ENCODE measurements around the gene KDM5B.
"Not testable (repeated sequence)": the region's sequence is repeated elsewhere in the genome, so short reads cannot be mapped to it uniquely, and the experiment has no call there.

The KDM5B gene

GRCh38 chr1:202807926-202808757 lies at the start of gene KDM5B:
Gene KDM5B, minus strand, starts transcription at chr1:202808421. Its CDS starts 116 bp downstream, at chr1:202808305.
- peak; percentile 75 for DNase-seq

DNA sequence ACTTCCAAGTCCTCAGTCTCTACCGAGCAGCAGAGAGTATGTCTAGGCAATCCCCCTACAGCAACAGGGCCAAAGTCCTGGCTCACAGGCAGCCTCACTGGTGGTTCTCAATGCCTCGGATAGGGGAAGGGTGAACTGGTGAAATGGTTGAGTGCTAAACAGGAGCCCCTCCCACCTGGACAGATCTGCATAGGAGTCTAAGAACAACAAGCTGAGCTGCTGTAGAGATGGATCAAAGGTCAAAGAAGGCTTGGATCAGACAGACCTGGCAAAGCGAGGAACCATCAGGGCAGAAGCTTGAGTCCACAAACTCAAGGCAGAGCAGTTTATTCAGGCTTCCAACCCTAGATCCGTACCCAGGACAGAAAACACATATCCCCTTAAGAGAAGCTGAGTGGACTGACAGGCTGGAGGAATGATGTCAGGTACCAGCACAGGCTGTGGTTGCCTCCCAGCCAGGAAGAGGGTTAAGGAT lies 49.0 kb upstream of the KDM5B start:
- DNase-seq, result no peak

- DNase-seq, result no peak
Measured at GRCh38 chr1:202856014-202856413, 47.8 kb upstream of the KDM5B start.

GRCh38 chr1:202854787-202855186 lies 46.6 kb upstream of the KDM5B start:
- no peak for DNase-seq

DNA sequence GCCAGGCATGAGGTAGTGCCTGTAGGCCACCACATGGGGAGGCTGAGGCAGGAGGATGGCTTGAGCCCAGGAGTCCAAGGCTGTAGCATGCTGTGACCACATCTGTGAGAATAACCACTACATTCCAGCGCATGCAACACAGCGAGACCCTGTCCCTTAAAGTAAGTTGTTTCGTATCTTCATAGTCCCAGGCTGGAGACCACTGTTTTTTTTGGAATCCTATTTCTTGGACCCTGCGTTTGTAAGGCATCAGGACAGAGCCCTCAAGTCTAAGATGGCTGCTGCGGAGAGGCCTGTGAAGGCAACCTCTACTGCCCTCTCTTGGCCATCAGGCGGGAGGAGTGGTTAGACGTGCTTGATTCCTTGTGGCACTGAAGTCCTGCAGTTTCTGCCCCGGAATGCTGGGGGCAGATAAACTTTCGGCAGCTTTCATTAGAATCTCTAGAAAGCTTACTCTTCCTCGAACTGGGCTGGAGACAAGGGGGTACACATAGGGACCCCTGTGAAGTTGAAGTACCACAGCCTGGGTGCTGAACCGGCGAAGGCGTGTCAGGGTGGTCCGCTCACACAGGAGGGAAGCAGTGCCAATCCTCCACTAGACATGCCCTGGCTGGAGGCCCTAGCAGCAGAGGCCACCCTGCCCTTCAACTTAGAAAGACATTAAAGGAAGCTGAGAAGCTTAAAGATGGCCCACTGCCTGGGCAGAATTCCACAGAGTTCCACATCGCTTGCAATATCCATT lies 44.1 kb upstream of the KDM5B start:
- DNase-seq, result peak; percentile 28

GRCh38 chr1:202850593-202851362 lies 42.6 kb upstream of the KDM5B start:
- no peak for DNase-seq

- no peak for DNase-seq
Measured at GRCh38 chr1:202848191-202848542, 39.9 kb upstream of the KDM5B start.

DNA sequence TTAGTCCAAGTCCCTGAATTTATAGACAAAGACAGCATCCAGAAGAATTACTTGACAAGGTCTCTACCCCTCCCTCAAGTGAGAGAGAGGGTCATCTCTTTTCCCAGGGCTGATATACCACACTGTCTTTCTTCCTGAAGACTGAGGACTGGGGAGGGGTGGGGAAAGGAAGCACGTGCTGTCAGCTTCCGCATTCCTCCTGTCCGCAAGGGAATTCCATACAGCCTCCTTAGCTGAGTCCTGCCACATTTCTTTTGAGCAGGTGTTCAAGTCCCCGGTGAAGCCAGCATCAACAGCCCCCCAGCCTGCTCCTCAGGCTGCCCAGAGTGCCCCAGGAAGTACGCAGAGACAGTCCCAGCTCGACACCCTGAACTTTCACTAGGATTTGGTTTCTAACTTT lies 36.7 kb upstream of the KDM5B start:
- no peak for DNase-seq

DNA sequence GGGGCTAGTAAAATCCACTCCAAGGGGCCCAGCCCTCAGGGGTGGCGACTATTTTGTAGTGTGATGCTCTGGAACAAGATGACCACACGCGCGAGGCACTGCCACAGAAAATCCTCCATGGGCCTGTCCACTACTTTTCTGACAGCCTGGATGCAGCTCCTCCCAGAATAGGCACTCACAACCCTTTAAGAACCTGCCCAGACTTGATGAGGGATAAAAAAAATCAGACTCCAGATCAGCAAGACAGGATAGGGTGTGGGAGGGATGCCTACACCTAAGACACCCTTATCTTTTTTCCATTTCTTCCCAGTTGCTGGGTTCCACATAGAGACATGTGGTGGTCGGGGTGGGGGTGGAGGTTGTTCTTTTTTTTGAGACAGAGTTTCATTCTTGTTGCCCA lies 36.0 kb upstream of the KDM5B start:
- DNase-seq, result no peak

DNA sequence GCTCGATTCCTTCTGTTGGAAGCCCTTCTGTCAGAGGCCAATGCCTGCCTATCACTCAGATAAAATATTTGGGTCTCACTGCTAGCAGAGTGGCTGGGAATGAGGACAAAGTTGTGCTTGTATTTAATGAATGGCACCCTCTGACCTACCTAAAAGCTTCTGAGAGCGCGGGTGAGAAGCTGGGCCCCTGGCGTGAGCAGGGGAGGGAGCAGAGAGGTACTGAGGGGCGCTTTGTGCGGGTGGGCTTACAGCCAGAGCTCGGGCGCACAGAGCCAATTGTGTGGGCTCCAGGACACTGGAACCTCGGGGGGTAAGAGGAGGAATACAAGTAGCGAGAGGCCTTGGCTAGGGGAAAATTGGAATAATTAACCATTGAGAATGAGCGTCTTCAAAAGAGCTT lies 34.9 kb upstream of the KDM5B start:
- no peak for DNase-seq

DNA sequence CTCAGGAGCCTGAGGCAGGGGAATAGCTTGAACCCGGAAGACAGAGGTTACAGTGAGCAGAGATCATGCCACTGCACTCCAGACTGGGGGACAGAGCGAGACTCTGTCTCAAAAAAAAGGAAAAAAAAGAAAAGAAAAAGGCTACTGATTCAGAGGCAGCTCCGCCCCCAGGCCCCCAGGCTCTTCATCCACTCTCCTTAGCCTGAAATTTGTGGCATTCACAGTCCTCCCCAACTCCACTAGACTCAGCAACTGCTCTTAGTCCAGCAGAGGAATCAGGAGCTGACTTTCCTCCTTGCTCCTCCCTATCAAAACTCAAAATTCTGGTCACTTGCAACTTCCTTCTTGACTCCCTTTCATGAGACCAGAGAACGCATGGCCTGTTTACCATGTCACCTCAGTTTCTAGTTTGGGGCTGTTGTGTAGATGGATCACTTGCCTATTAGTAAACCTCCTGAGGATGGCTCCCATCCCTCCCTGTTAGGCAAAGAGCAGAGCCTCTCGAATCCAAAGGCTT lies 29.6 kb upstream of the KDM5B start:
- no peak for DNase-seq

- no peak for DNase-seq
Measured at GRCh38 chr1:202836623-202837403, 28.6 kb upstream of the KDM5B start.

DNA sequence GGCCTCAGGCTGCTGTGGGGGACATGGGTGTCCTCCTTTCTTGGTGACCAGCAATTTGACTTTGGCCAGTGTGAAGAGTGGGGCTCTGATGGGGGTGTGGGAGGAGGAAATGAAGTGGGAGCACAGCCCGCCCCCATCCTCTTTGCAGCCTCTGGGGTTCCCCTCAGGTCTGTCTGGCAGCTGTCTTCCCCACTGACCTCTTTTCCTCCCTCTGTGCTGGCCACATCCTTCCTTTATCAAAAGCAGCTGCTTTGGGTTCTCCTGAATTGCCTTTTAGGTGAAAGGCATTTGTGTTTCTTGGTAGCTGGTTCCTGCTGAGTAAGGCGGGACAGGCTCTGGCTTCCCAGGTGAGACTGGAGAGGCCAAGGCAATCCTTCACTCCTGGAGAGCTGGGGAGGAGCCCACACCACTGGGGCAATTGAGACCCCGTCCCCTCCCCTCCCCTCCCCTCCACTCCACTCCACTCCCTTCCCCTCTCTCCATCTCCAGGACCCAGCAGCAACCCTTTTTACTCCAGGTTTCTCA lies 27.4 kb upstream of the KDM5B start:
- no peak for DNase-seq

GRCh38 chr1:202834771-202835547 lies 26.7 kb upstream of the KDM5B start:
- DNase-seq, result peak; percentile 12

- DNase-seq, result no peak
Measured at GRCh38 chr1:202831906-202832305, 23.7 kb upstream of the KDM5B start.

- DNase-seq, result not testable (repeated sequence)
Measured at GRCh38 chr1:202829223-202829622, 21.0 kb upstream of the KDM5B start.

DNA sequence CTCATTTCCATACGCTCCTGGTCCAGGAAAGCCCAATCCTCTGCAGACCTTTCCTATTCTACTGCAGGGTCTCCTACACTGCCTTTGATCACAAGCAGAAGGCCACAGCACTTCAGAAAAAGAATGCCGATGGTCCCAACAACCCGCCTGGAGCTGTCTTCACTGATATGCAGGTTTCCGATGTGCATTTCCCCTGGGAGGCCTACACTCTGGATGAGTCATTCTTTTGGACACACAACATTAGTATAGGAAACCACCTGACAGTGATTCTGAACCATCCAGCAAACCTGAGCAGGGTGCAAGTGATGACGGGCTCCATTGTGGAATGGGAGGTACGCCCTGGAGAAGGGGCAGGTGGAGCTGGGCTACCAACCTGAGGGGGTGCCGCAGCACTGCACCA lies 17.5 kb upstream of the KDM5B start:
- no peak for DNase-seq

DNA sequence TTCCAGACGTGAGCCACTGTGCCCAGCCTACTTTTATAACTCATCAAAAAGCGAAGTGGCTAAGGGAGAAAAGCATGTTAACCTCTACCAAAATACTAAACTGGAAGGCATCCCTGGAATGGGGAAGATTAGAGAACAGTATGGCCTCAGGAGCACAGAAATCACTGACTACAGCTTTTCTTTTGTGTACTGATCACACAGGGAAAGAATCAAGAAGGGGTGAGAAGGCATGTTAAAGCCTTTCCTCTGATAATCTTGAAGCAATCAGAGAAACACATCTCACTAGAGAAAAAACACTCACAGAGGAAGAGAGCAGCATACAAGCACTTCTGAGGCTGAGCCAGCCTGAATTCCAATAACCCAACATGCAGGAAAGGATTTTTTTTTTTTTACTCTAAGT lies 13.2 kb upstream of the KDM5B start:
- no peak for DNase-seq

- DNase-seq, result no peak
Measured at GRCh38 chr1:202818819-202819218, 10.6 kb upstream of the KDM5B start.

GRCh38 chr1:202815120-202815519 lies 6.9 kb upstream of the KDM5B start:
- no peak for DNase-seq

All from stimulated activated CD4-positive, alpha-beta T cell treated with anti-CD3 and anti-CD28 coated beads, Interleukin-4, amount 100 ng/mL, for 1 hour (primary cell).